Measurements from ENCODE around the gene KIF2A. TPM values are rescaled to one million over a fixed set of nuclear protein-coding genes. Genes with fewer than 3 reads are reported as not detected.

The KIF2A gene
- total and polyA plus RNA-seq, 9 of the 15 experiments (the other 6 are each of a cell fraction or from before 2014, with no cell fraction given), result 42.6 to 126 (median 77.6) TPM

- TF ChIP-seq KLF10 (CRISPR knock-in tag; IDR thresholded peaks at IDR 0.05) (no peak), TAF15 (IDR thresholded peaks at IDR 0.05; ENCODE audit: low read depth, low read length) (no peak), ELF1 (tag; IDR thresholded peaks at IDR 0.05) (no peak), SETDB1 (IDR thresholded peaks at IDR 0.05; ENCODE audit: low read length) (peak; percentile 87), SNIP1 (IDR thresholded peaks at IDR 0.05; ENCODE audit: low read depth) (no peak), ZNF174 (CRISPR knock-in tag; IDR thresholded peaks at IDR 0.05) (no peak), BRD9 (IDR thresholded peaks at IDR 0.05; ENCODE audit: low read depth, partially characterized antibody) (peak; percentile 66), KDM1A (IDR thresholded peaks at IDR 0.05) (no peak), PHF20 (IDR thresholded peaks at IDR 0.05; ENCODE audit: partially characterized antibody) (peak; percentile 98), ZNF77 (CRISPR knock-in tag; IDR thresholded peaks at IDR 0.05) (peak; percentile 34; the same call in 1 of the 2 replicates), HNRNPLL (IDR thresholded peaks at IDR 0.05; ENCODE audit: low read depth, low read length, poor library complexity, severe bottlenecking) (peak; percentile 60), XRCC3 (IDR thresholded peaks at IDR 0.05) (no peak), PKNOX1 (IDR thresholded peaks at IDR 0.05) (no peak), ZC3H11A (IDR thresholded peaks at IDR 0.05; ENCODE audit: low read depth, low read length) (no peak), UBTF (IDR thresholded peaks at IDR 0.05; ENCODE audit: borderline replicate concordance in 1 of 2, low read depth in 2 of 2, low read length in 2 of 2) (peak in 1 of 2 experiments; percentile 76; a peak in 1 of 4 replicates), JUN (IDR thresholded peaks at IDR 0.05; ENCODE audit: borderline replicate concordance, low read depth, low read length) (no peak; the same call in 1 of the 2 replicates), JUN (CRISPR knock-in tag; IDR thresholded peaks at IDR 0.05; ENCODE audit: borderline replicate concordance) (no peak), ZBTB8A (IDR thresholded peaks at IDR 0.05; ENCODE audit: partially characterized antibody) (no peak), SIN3B (IDR thresholded peaks at IDR 0.05; ENCODE audit: low read depth) (peak; percentile 100), IRF1 (CRISPR knock-in tag; IDR thresholded peaks at IDR 0.05; ENCODE audit: borderline replicate concordance) (no peak; the same call in 1 of the 2 replicates), ILK (tag; IDR thresholded peaks at IDR 0.05; ENCODE audit: borderline replicate concordance, low read depth) (no peak), ZBTB5 (IDR thresholded peaks at IDR 0.05) (no peak), ZNF274 (IDR thresholded peaks at IDR 0.05; ENCODE audit: borderline replicate concordance, low read depth, low read length) (no peak)
Observed at GRCh38 chr5:62412549-62413329, 106.7 kb downstream of the KIF2A start, which contains the start of gene IPO11 (continued).
